ENCODE results near the gene ARMC9. TPM values are rescaled to one million over a fixed set of nuclear protein-coding genes. Genes with fewer than 3 reads are reported as not detected.

ARMC9 gene
- total RNA-seq, 2 donors from 2014 or later = 41.7 to 51.5 TPM

- 93 to 94% methylated on average over 9 to 10 of the region's 10 CpGs for WGBS, 2 experiments (ENCODE audit: insufficient coverage in 1 of 2, insufficient read length in 1 of 2)
- Histone ChIP-seq H3K9me3 (ENCODE audit: control insufficient read depth, low read length) (no peaks in the 10 kb centered on the region), H3K27ac (ENCODE audit: low read depth, low read length) (no peak overlapping the region), H3K27me3 (ENCODE audit: control insufficient read depth, insufficient read depth, low read length, poor library complexity, severe bottlenecking) (no peaks in the 10 kb centered on the region), H3K9ac (ENCODE audit: extremely low read depth, low read length, poor library complexity, severe bottlenecking) (no peak overlapping the region), H3K4me3 (ENCODE audit: low read length) (no peak overlapping the region), H3K4me1 (ENCODE audit: control insufficient read depth, insufficient read depth, low read length) (no peaks in the 10 kb centered on the region), H3K36me3 (ENCODE audit: control insufficient read depth, insufficient read depth, low read length) (peaks cover 16% of the 10 kb centered on the region)
- no peaks in the 10 kb centered on the region for H3K9me3 Mint-ChIP-seq
- no peak overlapping the region for H3K4me3 Mint-ChIP-seq
- TF ChIP-seq, protein P1, sequence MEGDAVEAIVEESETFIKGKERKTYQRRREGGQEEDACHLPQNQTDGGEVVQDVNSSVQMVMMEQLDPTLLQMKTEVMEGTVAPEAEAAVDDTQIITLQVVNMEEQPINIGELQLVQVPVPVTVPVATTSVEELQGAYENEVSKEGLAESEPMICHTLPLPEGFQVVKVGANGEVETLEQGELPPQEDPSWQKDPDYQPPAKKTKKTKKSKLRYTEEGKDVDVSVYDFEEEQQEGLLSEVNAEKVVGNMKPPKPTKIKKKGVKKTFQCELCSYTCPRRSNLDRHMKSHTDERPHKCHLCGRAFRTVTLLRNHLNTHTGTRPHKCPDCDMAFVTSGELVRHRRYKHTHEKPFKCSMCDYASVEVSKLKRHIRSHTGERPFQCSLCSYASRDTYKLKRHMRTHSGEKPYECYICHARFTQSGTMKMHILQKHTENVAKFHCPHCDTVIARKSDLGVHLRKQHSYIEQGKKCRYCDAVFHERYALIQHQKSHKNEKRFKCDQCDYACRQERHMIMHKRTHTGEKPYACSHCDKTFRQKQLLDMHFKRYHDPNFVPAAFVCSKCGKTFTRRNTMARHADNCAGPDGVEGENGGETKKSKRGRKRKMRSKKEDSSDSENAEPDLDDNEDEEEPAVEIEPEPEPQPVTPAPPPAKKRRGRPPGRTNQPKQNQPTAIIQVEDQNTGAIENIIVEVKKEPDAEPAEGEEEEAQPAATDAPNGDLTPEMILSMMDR (conservative IDR thresholded peaks at IDR 0.05) = no peak
- H3K27ac Mint-ChIP-seq = no peak overlapping the region
- no peaks in the 10 kb centered on the region for H3K27me3 Mint-ChIP-seq (ENCODE audit: insufficient read depth)
- peaks cover 24% of the 10 kb centered on the region for H3K36me3 Mint-ChIP-seq (ENCODE audit: low read depth)
- peak; percentile 28 for DNase-seq
- peaks cover 12% of the 10 kb centered on the region for H3K4me1 Mint-ChIP-seq
Observed at GRCh38 chr2:231294571-231295362, 96.3 kb downstream of the ARMC9 start.

DNA sequence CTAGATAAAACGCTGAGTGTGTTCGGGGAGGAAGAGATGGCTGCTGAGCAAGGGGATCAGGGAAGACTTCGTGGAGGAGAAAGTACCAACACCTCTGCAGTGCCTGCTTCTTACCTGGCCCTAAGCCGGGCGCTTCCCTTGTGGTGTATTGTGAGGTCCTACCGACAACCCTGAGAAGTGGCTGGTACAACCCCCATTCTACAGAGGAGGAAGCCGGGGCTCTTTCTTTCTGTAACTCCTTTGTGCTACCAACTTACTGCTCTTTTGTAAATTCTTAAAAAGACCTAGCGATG lies 96.9 kb downstream of the ARMC9 start:
- H3K4me3 Mint-ChIP-seq = no peak overlapping the region
- peaks cover 16% of the 10 kb centered on the region for H3K36me3 ChIP-seq (ENCODE audit: control insufficient read depth, insufficient read depth, low read length)
- DNase-seq = no peak
- peaks cover 12% of the 10 kb centered on the region for H3K4me1 Mint-ChIP-seq
- no peak overlapping the region for H3K4me3 ChIP-seq (ENCODE audit: low read length)
- 91 to 93% methylated on average over 3 to 8 of the region's 8 CpGs for WGBS, 2 experiments (ENCODE audit: insufficient coverage in 1 of 2, insufficient read length in 1 of 2)
- H3K27me3 ChIP-seq (ENCODE audit: control insufficient read depth, insufficient read depth, low read length, poor library complexity, severe bottlenecking) = no peaks in the 10 kb centered on the region
- TF ChIP-seq, protein P1 (conservative IDR thresholded peaks at IDR 0.05) = no peak
- H3K36me3 Mint-ChIP-seq (ENCODE audit: low read depth) = peaks cover 24% of the 10 kb centered on the region
- H3K27ac ChIP-seq (ENCODE audit: low read depth, low read length) = no peak overlapping the region
- H3K27me3 Mint-ChIP-seq (ENCODE audit: insufficient read depth) = no peaks in the 10 kb centered on the region
- no peak overlapping the region for H3K27ac Mint-ChIP-seq
- H3K9me3 Mint-ChIP-seq = no peaks in the 10 kb centered on the region
- no peak overlapping the region for H3K9ac ChIP-seq (ENCODE audit: extremely low read depth, low read length, poor library complexity, severe bottlenecking)
- H3K4me1 ChIP-seq (ENCODE audit: control insufficient read depth, insufficient read depth, low read length) = no peaks in the 10 kb centered on the region
- no peaks in the 10 kb centered on the region for H3K9me3 ChIP-seq (ENCODE audit: control insufficient read depth, low read length)

- Histone ChIP-seq H3K9ac (ENCODE audit: extremely low read depth, low read length, poor library complexity, severe bottlenecking) (no peak overlapping the region), H3K27me3 (ENCODE audit: control insufficient read depth, insufficient read depth, low read length, poor library complexity, severe bottlenecking) (no peaks in the 10 kb centered on the region), H3K27ac (ENCODE audit: low read depth, low read length) (no peak overlapping the region), H3K9me3 (ENCODE audit: control insufficient read depth, low read length) (no peaks in the 10 kb centered on the region), H3K4me1 (ENCODE audit: control insufficient read depth, insufficient read depth, low read length) (no peaks in the 10 kb centered on the region), H3K36me3 (ENCODE audit: control insufficient read depth, insufficient read depth, low read length) (peaks cover 11% of the 10 kb centered on the region), H3K4me3 (ENCODE audit: low read length) (no peak overlapping the region)
- Mint-ChIP-seq H3K27ac (no peak overlapping the region), H3K4me1 (peaks cover 12% of the 10 kb centered on the region), H3K36me3 (ENCODE audit: low read depth) (peaks cover 24% of the 10 kb centered on the region), H3K27me3 (ENCODE audit: insufficient read depth) (no peaks in the 10 kb centered on the region), H3K9me3 (no peaks in the 10 kb centered on the region), H3K4me3 (no peak overlapping the region)
- DNase-seq = no peak
- TF ChIP-seq, protein P1 (conservative IDR thresholded peaks at IDR 0.05) = no peak
- WGBS, 2 experiments (ENCODE audit: insufficient coverage in 1 of 2, insufficient read length in 1 of 2) = 83 to 90% methylated on average over 12 to 13 of the region's 13 CpGs
Observed at GRCh38 chr2:231296401-231296974, 98.1 kb downstream of the ARMC9 start.
